Fibroblast of lung (primary cell): Measurements from ENCODE around the gene CTRB1. TPM values are rescaled to one million over a fixed set of nuclear protein-coding genes. Genes with fewer than 3 reads are reported as not detected.
A peak's percentile ranks its signal among the peaks of the same experiment; 100 is the strongest.

Source experiments
- DNase-seq, 2 donors: peaks; one replicate each; pipeline versions ENCODE4 v3.0.0 to v3.0.0-alpha.2; 2010; ENCODE audit warnings: low read depth in 2 of 2
- H2AFZ ChIP-seq: 2 replicates; pipeline ENCODE4 v1.5.1; 2012; ENCODE audit warnings: low read length, control low read depth, inconsistent platforms
- H3K27ac ChIP-seq: 2 replicates; pipeline ENCODE4 v1.5.1; 2011; ENCODE audit warnings: low read length, control low read depth; ENCODE audit not compliant: insufficient read depth
- H3K27me3 ChIP-seq: 2 replicates; pipeline ENCODE4 v1.5.1; 2011; ENCODE audit warnings: mild to moderate bottlenecking, low read length; ENCODE audit not compliant: control insufficient read depth, insufficient read depth
- H3K36me3 ChIP-seq: 2 replicates; pipeline ENCODE4 v1.5.1; 2011; ENCODE audit warnings: low read length; ENCODE audit not compliant: control insufficient read depth, insufficient read depth
- H3K4me1 ChIP-seq: 2 replicates; pipeline ENCODE4 v1.5.1; 2011; ENCODE audit warnings: low read length; ENCODE audit not compliant: control insufficient read depth, insufficient read depth; ENCODE audit errors: extremely low read depth
- H3K4me2 ChIP-seq: 2 replicates; pipeline ENCODE4 v1.5.1; 2011; ENCODE audit warnings: low read length, control low read depth; ENCODE audit not compliant: insufficient read depth; ENCODE audit errors: extremely low read depth
- H3K4me3 ChIP-seq, 4 experiments: fragments of 200-600 bp in 1 of 4; sonication (generic) in 1 of 4; replicated peaks in 1 of 4; 2 replicates each; pipeline ENCODE4 v1.5.1; 2011 to 2016; ENCODE audit warnings: low read length in 4 of 4, low read depth in 3 of 4, mild to moderate bottlenecking in 3 of 4, control low read depth in 2 of 4, inconsistent platforms in 1 of 4, mixed read lengths in 1 of 4; ENCODE audit not compliant: insufficient read depth in 1 of 4; ENCODE audit errors: control extremely low read depth in 1 of 4
- H3K79me2 ChIP-seq: 2 replicates; pipeline ENCODE4 v1.5.1; 2012; ENCODE audit warnings: mild to moderate bottlenecking, low read length, inconsistent platforms; ENCODE audit not compliant: control insufficient read depth, insufficient read depth
- H3K9ac ChIP-seq: 2 replicates; pipeline ENCODE4 v1.5.1; 2011; ENCODE audit warnings: mild to moderate bottlenecking, low read length, control low read depth; ENCODE audit not compliant: insufficient read depth
- H3K9me3 ChIP-seq: 2 replicates; pipeline ENCODE4 v1.5.1; 2012; ENCODE audit warnings: low read depth, low read length; ENCODE audit not compliant: control insufficient read depth, insufficient read depth
- H4K20me1 ChIP-seq: 2 replicates; pipeline ENCODE4 v1.5.1; 2011; ENCODE audit warnings: low read length; ENCODE audit not compliant: control insufficient read depth, insufficient read depth; ENCODE audit errors: extremely low read depth
- EZH2 ChIP-seq: IDR thresholded peaks from 2 replicates; pipeline ENCODE4 v1.5.1; 2012; ENCODE audit warnings: low read length, control low read depth, mild to moderate bottlenecking; ENCODE audit errors: missing control alignments
- polyA plus RNA-seq, 2 donors: library from polyadenylated mRNA; depleted of rRNA in 1 of 2; stranded (reverse) in 1 of 2; unstranded in 1 of 2; fragments of >200 nt; gene quantifications; 2 replicates each; pipeline ENCODE4 v1.2.1, GENCODE V29; 2011 to 2012; ENCODE audit warnings: missing spikeins in 1 of 2
- total RNA-seq: library from RNA; depleted of rRNA; stranded (reverse); fragments of >200 nt; gene quantifications from 2 replicates; pipeline ENCODE4 v1.2.1, GENCODE V29; 2014
- TF ChIP-seq, protein P1 (sequence below), 2 donors: IDR thresholded peaks in 1 of 2; conservative IDR thresholded peaks in 1 of 2; 1 replicate in 1 of 2; 2 replicates in 1 of 2; pipeline ENCODE4 v1.5.1; 2011 to 2012; ENCODE audit warnings: low read length in 2 of 2, control low read depth in 1 of 2, inconsistent platforms in 1 of 2, low read depth in 1 of 2, mild to moderate bottlenecking in 1 of 2

The CTRB1 gene
- total and polyA plus RNA-seq, 2 donors (not counting 1 experiment from before 2014, with no cell fraction given), result not detected

DNA sequence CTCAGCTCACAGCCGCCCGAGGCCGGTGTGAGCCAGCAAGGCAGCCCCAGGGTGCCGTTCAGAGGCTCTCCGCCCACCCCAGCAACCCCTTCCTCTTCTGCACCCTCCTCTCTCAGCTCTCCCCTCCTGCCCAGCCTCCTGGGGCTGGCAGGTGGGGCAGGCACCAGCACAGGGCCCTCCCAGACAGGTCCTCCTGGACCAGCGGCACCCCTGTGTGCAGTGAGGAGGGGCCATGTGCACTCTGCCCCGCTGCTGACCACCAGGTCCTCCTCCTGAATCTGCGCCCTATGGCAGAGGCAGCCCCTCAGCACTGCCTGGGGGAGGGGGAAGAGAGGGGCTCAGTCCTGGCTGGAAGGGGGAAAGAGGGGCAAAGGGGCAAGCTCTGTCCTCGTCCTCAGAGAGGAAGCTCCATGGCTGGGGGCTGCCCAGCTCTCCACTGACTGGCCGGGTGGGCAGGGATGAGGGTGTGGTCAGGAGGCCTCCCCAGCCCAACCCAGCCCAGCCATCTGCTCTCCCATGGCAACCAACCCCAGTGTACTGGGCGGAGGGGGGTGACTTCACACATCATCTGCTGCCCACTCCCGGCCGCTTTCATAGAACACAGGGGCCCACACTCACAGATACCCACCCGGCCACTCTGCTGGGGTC, 38.0 kb downstream of the CTRB1 start:
- H3K9ac ChIP-seq, result peak overlapping the region; percentile 51
- peaks cover 97% of the 10 kb centered on the region for H3K79me2 ChIP-seq
- H2AFZ ChIP-seq, result no peak overlapping the region
- H3K27me3 ChIP-seq, result no peaks in the 10 kb centered on the region
- H3K36me3 ChIP-seq, result peaks cover 5% of the 10 kb centered on the region
- H4K20me1 ChIP-seq, result peaks cover 1% of the 10 kb centered on the region
- TF ChIP-seq, protein P1, sequence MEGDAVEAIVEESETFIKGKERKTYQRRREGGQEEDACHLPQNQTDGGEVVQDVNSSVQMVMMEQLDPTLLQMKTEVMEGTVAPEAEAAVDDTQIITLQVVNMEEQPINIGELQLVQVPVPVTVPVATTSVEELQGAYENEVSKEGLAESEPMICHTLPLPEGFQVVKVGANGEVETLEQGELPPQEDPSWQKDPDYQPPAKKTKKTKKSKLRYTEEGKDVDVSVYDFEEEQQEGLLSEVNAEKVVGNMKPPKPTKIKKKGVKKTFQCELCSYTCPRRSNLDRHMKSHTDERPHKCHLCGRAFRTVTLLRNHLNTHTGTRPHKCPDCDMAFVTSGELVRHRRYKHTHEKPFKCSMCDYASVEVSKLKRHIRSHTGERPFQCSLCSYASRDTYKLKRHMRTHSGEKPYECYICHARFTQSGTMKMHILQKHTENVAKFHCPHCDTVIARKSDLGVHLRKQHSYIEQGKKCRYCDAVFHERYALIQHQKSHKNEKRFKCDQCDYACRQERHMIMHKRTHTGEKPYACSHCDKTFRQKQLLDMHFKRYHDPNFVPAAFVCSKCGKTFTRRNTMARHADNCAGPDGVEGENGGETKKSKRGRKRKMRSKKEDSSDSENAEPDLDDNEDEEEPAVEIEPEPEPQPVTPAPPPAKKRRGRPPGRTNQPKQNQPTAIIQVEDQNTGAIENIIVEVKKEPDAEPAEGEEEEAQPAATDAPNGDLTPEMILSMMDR (conservative IDR thresholded peaks at IDR 0.05 in 1 of 2, IDR thresholded peaks at IDR 0.05 in 1 of 2; ENCODE audit: low read depth in 1 of 2, low read length in 2 of 2), result no peak
- TF ChIP-seq EZH2, result no peak
- peak overlapping the region; percentile 90 for H3K27ac ChIP-seq
- peak overlapping the region; percentile 75 for H3K4me2 ChIP-seq
- no peaks in the 10 kb centered on the region for H3K9me3 ChIP-seq
- DNase-seq, result peak; percentile 63 to 72
- peak overlapping the region in 1 of 4 experiments; percentile 32 for H3K4me3 ChIP-seq
- H3K4me1 ChIP-seq, result peaks cover 73% of the 10 kb centered on the region

DNA sequence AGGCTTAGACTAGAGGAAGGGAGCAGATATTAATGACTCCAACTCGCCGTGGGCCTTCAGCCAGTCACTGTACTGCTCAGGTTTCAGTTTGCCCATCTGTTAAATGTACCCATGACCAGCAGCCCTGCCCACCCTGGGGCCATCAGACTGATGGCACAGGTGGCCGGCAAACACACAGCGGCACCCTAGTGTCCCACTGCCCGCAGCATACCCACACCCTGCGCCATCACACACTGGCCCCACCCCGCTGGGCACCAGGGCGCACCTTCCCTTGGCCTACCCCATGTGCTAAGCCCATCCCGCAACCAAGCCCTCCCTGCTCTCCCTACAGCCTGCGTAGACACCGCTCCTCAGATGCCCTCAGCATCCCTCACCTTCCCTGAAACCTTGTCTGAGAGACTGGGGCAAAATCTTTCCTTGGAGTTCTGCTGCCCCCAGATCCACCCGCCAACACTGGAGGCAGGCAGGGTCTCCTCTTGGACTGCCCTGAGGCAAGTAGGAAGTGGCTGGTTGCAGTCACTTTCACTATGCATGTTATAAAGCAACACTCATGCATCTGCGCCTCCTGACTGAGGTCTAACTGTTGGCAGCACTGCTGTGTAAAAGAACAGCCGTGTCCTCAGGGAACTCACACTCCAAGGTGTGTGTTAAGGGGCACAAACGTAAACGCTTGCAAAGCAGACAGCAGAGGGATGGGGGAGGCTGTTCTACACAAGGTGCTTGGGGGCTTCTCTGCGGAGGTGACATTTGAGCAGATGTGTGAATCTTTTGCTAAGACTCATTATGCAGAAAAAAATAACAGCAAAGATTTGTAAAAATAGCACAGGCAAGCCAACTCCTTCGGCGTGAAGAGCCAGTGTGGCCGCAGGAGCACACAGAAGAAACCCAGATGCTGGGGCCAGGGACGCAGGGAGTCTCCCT, 39.4 kb downstream of the CTRB1 start:
- Histone ChIP-seq H2AFZ (no peak overlapping the region), H3K9ac (no peak overlapping the region), H3K4me3 (no peak overlapping the region), H3K79me2 (peaks cover 97% of the 10 kb centered on the region), H3K4me2 (peak overlapping the region; percentile 27), H3K27ac (peak overlapping the region; percentile 90), H3K4me1 (peaks cover 72% of the 10 kb centered on the region), H3K9me3 (no peaks in the 10 kb centered on the region), H3K36me3 (peaks cover 14% of the 10 kb centered on the region), H4K20me1 (peaks cover 2% of the 10 kb centered on the region), H3K27me3 (no peaks in the 10 kb centered on the region)
- no peak for TF ChIP-seq EZH2
- TF ChIP-seq, protein P1 (conservative IDR thresholded peaks at IDR 0.05 in 1 of 2, IDR thresholded peaks at IDR 0.05 in 1 of 2; ENCODE audit: low read depth in 1 of 2, low read length in 2 of 2), result no peak
- no peak for DNase-seq

DNA sequence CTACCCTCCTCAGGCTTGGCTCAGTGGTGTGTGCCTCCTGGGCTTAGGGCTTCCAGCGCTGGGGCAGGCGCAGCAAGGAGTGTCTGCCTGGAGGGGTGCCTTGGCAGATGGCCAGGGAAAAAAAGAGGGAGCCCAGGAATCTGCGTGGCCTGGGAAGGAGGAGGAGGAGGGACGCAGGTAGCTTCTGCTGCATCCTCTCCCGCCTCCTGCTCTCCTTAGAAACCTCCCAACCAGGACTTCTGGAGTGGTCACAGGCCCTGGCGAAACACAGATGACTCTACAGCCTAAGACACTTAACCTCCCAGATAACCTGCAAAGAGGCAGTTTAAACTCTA, 40.0 kb downstream of the CTRB1 start:
- Histone ChIP-seq H2AFZ (no peak overlapping the region), H4K20me1 (peaks cover 4% of the 10 kb centered on the region), H3K9ac (no peak overlapping the region), H3K27me3 (no peaks in the 10 kb centered on the region), H3K79me2 (peaks cover 97% of the 10 kb centered on the region), H3K9me3 (no peaks in the 10 kb centered on the region), H3K36me3 (peaks cover 18% of the 10 kb centered on the region), H3K4me3 (no peak overlapping the region), H3K27ac (peak overlapping the region; percentile 34), H3K4me1 (peaks cover 70% of the 10 kb centered on the region), H3K4me2 (peak overlapping the region; percentile 18)
- DNase-seq, result no peak
- TF ChIP-seq EZH2, result no peak
- TF ChIP-seq, protein P1 (conservative IDR thresholded peaks at IDR 0.05 in 1 of 2, IDR thresholded peaks at IDR 0.05 in 1 of 2; ENCODE audit: low read depth in 1 of 2, low read length in 2 of 2), result no peak
